Pancreas (tissue), 10 donors: ENCODE measurements around the gene SLC9B2. TPM values are rescaled to one million over a fixed set of nuclear protein-coding genes. Genes with fewer than 3 reads are reported as not detected.

ENCODE experiments used
- ATAC-seq, 4 donors: fragments of 200-7000 bp; cut with Tn5 transposase; one replicate each; pipeline versions ENCODE4 v1.8.0 to v1.9.1; 2020; ENCODE audit warnings: mild to moderate bottlenecking in 4 of 4, moderate library complexity in 4 of 4
- DNase-seq, 6 donors: peaks; one replicate each; pipeline ENCODE4 v3.0.0-alpha.2; 2020
- FAIRE-seq: peaks from 2 replicates; lab custom pipeline; 2012; peaks lifted over from hg19 to GRCh38; lab: Jason Lieb, UNC
- H3K27ac ChIP-seq, 4 donors: fragments of 200-600 bp; sonication (generic); 1 replicate in 3 of 4; 2 replicates in 1 of 4; pipeline versions ENCODE4 v1.5.0 to v1.8.0; 2020
- H3K27me3 ChIP-seq, 4 donors: fragments of 200-600 bp; one replicate each; pipeline ENCODE4 v1.8.0; 2021
- H3K36me3 ChIP-seq, 3 donors: fragments of 200-600 bp; sonication (generic) in 1 of 3; one replicate each; pipeline versions ENCODE4 v1.5.0 to v1.8.0; 2020 to 2021
- H3K4me1 ChIP-seq, 3 donors: fragments of 200-600 bp; one replicate each; pipeline ENCODE4 v1.8.0; 2021
- H3K4me3 ChIP-seq, 4 donors: fragments of 200-600 bp; sonication (generic) in 2 of 4; one replicate each; pipeline versions ENCODE4 v1.5.0 to v1.8.0; 2020 to 2021
- H3K9me3 ChIP-seq, 4 donors: fragments of 200-600 bp; one replicate each; pipeline ENCODE4 v1.8.0; 2021
- whole genome bisulfite sequencing, 2 donors: extraction: QIAGEN DNeasy Blood & Tissue Kit; methylation state at CpG; one replicate each; pipeline ENCODE4 v1.1.7; 2013; 5-methylcytosine and 5-hydroxymethylcytosine counted together
- intact Hi-C, 3 donors: fragments of 100-400 bp; cut with DNase I; formaldehyde crosslinking; loops; one replicate each; pipeline versions ENCODE4 v1.11.1 to v1.14.2; 2022
- polyA plus RNA-seq, 2 donors: library from polyadenylated mRNA; stranded (reverse); fragments of 200-250 nt; gene quantifications; one replicate each; pipeline ENCODE4 v1.2.3, GENCODE V29; 2013
- total RNA-seq, 6 donors: library from RNA; stranded (reverse); fragmentation: NEBNext Ultra II Directional in 4 of 6; extraction: Animal tissue kit (Norgen Biotek cat#: 25700) in 4 of 6; gene quantifications; one replicate each; pipeline versions ENCODE4 v1.2.1 to v1.2.4, GENCODE V29; 2021 to 2023
- TF ChIP-seq, protein P1 (sequence below), 4 donors: fragments of 200-600 bp; sonication (generic) in 3 of 4; IDR thresholded peaks; one replicate each; pipeline versions ENCODE4 v1.5.0 to v1.8.0; 2021; ENCODE audit warnings: antibody characterized with exemption in 4 of 4
- donor health status: healthy with polysubstance abuse.
- donor health status: DM: no; HTN: no; CAD: no; lungs with moderate emphysema.
- donor health status: DM: no; HTN: no; CAD: no.
- donor health status: control.
- donor health status: control.
- donor health status: Bipolar disorder and iron deficiency.
- donor health status: DM: yes; HTN: yes; CAD: no.
- donor health status: DM: no; HTN: no; CAD: no.
- donor health status: DM: no; HTN: no; CAD: no.
- donor health status: DM: yes; HTN: yes; CAD: no.

The SLC9B2 gene
- total and polyA plus RNA-seq, 8 donors = 1.2 to 5.2 (median 2.7) TPM

DNA sequence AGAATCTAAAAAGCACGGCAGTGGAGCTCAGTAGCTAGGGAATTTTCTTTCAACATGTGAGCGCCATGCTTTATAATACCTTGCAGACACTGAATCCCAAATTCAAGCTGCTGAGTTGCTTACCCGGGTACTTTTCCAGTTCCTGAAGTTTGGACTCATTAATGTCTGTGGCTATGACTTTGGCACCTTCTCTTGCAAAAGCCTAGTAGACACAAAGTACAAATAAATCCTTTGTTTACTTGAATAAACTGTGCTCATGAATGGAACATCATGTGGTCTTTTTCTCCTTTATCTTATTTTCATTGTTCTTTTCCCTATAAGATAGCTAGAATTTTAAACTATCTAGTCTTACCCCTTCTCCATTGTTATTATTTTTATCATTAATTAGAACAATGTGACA, 18.5 kb upstream of the SLC9B2 start:
- peaks cover 0 to 9% (median 0%) of the 10 kb centered on the region in 3 donors for H3K36me3 ChIP-seq
- FAIRE-seq (no peak), DNase-seq (no peak), ATAC-seq (no peak)
- H3K9me3 ChIP-seq = no peaks in the 10 kb centered on the region
- no peaks in the 10 kb centered on the region for H3K27me3 ChIP-seq
- H3K4me3 ChIP-seq = no peak overlapping the region
- peaks cover 5 to 19% (median 7%) of the 10 kb centered on the region in 3 donors for H3K4me1 ChIP-seq
- 70 to 72% methylated on average over 3 of the region's 3 CpGs for WGBS, 2 donors
- intact Hi-C loops = no loop called here
- TF ChIP-seq, protein P1, sequence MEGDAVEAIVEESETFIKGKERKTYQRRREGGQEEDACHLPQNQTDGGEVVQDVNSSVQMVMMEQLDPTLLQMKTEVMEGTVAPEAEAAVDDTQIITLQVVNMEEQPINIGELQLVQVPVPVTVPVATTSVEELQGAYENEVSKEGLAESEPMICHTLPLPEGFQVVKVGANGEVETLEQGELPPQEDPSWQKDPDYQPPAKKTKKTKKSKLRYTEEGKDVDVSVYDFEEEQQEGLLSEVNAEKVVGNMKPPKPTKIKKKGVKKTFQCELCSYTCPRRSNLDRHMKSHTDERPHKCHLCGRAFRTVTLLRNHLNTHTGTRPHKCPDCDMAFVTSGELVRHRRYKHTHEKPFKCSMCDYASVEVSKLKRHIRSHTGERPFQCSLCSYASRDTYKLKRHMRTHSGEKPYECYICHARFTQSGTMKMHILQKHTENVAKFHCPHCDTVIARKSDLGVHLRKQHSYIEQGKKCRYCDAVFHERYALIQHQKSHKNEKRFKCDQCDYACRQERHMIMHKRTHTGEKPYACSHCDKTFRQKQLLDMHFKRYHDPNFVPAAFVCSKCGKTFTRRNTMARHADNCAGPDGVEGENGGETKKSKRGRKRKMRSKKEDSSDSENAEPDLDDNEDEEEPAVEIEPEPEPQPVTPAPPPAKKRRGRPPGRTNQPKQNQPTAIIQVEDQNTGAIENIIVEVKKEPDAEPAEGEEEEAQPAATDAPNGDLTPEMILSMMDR (IDR thresholded peaks at IDR 0.05) = no peak
- no peak overlapping the region for H3K27ac ChIP-seq

DNA sequence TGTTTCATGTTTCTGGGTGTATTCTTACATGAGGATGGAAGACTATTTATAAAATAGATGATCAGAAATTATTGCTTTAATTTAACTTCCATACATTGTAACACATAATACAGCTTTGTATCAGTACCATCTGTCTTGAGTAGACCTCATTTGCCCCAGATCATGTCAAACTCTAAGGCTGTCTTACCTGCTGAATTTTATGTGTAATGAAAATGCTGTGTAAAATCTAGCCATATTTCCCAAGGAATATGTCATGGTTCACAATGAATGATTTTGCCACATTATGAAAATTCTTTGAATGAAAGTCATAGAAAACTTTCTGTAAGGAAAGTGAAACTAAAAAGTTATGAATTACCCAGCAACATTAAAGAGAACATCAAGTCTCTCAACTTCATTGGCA, 15.7 kb upstream of the SLC9B2 start:
- no peak for ATAC-seq
- TF ChIP-seq, protein P1 (IDR thresholded peaks at IDR 0.05) = no peak

DNA sequence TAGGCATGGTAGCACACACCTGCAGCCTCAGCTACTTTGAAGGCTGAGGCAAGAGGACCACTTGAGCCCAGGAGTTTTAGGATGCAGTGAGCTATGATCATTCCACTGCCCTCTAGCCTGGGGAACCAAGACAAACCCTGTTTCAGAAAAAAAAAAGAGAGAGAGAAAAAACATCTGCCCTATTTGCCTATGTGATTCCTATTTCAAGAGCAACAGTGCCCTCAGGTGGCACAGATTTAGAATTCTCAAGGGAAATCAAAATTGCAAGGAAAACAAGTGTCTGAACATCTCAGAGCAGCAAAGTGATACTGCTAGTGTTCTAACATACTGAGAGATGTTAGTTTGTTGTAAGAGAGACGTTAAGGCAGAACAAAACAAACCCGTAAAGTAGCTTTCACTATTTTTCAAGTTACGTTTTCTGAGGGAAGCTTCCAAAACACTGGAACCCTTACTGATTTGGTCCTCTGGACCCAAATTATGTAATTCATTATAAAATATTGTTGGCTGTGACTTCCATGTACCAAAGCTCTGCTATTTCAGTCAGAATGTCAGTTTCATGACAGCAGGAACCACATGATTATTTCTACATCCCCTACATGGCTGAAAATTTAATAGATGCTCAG, 15.2 kb upstream of the SLC9B2 start:
- H3K4me3 ChIP-seq = no peak overlapping the region
- peaks cover 0 to under 1% (median 0%) of the 10 kb centered on the region in 3 donors for H3K4me1 ChIP-seq
- DNase-seq (peak in 2 of 6 donors; percentile 9 to 45), FAIRE-seq (no peak), ATAC-seq (peak; percentile 40 to 82 (median 80))
- no peaks in the 10 kb centered on the region for H3K27me3 ChIP-seq
- TF ChIP-seq, protein P1 (IDR thresholded peaks at IDR 0.05) = peak in 3 of 4 donors; percentile 22 to 43 (median 40)
- H3K36me3 ChIP-seq = peaks cover 0 to 21% (median 0%) of the 10 kb centered on the region in 3 donors
- H3K9me3 ChIP-seq = no peaks in the 10 kb centered on the region
- intact Hi-C loops = no loop called here
- WGBS, 2 donors = 39 to 41% methylated on average over 3 of the region's 3 CpGs
- H3K27ac ChIP-seq = no peak overlapping the region

More for the DNA sequence above, 15.7 kb upstream of the SLC9B2 start:
- Histone ChIP-seq H3K4me3 (no peak overlapping the region), H3K9me3 (no peaks in the 10 kb centered on the region), H3K4me1 (peaks cover 0 to 5% (median 1%) of the 10 kb centered on the region in 3 donors), H3K27me3 (no peaks in the 10 kb centered on the region), H3K27ac (no peak overlapping the region), H3K36me3 (peaks cover 0 to 21% (median 0%) of the 10 kb centered on the region in 3 donors)
- no peak for DNase-seq
- FAIRE-seq = no peak
- intact Hi-C loops = no loop called here

DNA sequence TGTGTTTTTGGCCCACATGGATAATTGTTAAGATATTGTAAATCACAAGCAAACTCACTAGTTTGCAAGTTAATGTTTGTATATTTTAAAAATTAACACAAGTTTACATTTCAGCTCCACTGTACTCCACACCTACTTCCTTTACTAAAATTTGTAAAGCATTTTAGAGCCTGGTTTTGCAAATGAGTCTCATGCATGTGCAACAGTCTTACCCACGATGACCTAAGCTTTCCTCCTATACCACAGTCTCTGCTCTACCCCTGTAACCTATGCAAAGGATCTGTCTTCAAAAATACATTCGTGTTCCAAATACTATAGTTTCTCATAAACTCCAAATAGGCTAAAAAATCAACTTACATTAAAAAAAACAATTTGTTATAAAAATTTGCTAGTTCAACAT, 12.9 kb upstream of the SLC9B2 start:
- no peaks in the 10 kb centered on the region for H3K27me3 ChIP-seq
- peaks cover 0 to 21% (median 4%) of the 10 kb centered on the region in 3 donors for H3K36me3 ChIP-seq
- FAIRE-seq (no peak), DNase-seq (no peak), ATAC-seq (no peak)
- H3K27ac ChIP-seq = no peak overlapping the region
- H3K9me3 ChIP-seq = no peaks in the 10 kb centered on the region
- no peaks in the 10 kb centered on the region for H3K4me1 ChIP-seq
- H3K4me3 ChIP-seq = no peak overlapping the region
- TF ChIP-seq, protein P1 (IDR thresholded peaks at IDR 0.05) = no peak
- intact Hi-C loops = loop anchor here in 1 of 3 donors (10.0 kb wide), 1 partner anchor 475 kb away; no protein-coding TSS in a partner anchor
- WGBS, 2 donors = 74 to 75% methylated on average over 2 of the region's 2 CpGs

DNA sequence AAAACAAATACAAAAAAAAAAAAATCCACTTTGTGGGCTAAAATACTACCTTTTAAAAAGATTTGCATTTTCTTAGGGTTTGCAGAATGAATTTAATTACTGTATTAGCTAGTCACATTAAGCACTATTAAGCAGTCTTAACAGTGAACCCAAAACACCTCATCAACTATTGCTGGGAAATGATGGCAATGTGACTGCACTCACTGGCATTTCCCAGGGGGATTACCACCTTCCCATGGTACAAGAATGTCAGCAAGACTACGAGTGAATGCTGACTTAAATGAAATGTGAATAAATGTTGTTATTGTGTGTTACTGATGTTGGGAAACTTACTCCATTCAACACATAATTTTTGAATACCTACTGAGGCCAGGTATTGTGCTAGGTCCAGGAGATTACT, 10.0 kb upstream of the SLC9B2 start:
- DNase-seq (no peak), FAIRE-seq (no peak), ATAC-seq (no peak)
- H3K4me1 ChIP-seq = no peaks in the 10 kb centered on the region
- no peaks in the 10 kb centered on the region for H3K9me3 ChIP-seq
- H3K27ac ChIP-seq = no peak overlapping the region
- peaks cover 0 to 21% (median 4%) of the 10 kb centered on the region in 3 donors for H3K36me3 ChIP-seq
- H3K4me3 ChIP-seq = no peak overlapping the region
- intact Hi-C loops = loop anchor here in 1 of 3 donors (10.0 kb wide), 1 partner anchor 472 kb away; no protein-coding TSS in a partner anchor
- no peaks in the 10 kb centered on the region for H3K27me3 ChIP-seq
- TF ChIP-seq, protein P1 (IDR thresholded peaks at IDR 0.05) = no peak
- 74 to 76% methylated on average over 1 of the region's 1 CpG for WGBS, 2 donors
